Right forelimb (tissue), 1 donor: ENCODE data around the gene STOML1.
"Not testable (repeated sequence)": the region's sequence is repeated elsewhere in the genome, so short reads cannot be mapped to it uniquely, and the experiment has no call there.

ENCODE experiments used
- DNase-seq: peaks from one replicate; pipeline ENCODE4 v3.0.0-alpha.2; 2018

STOML1 gene

GRCh38 chr15:73944161-73945129, 47.6 kb downstream of the STOML1 start:
- DNase-seq, result no peak

- no peak for DNase-seq
Measured at GRCh38 chr15:73942751-73943270, 49.3 kb downstream of the STOML1 start.

- no peak for DNase-seq
Measured at GRCh38 chr15:73941871-73942635, 50.0 kb downstream of the STOML1 start.

- no peak for DNase-seq
Measured at GRCh38 chr15:73941449-73941848, 50.6 kb downstream of the STOML1 start.

- DNase-seq, result no peak
Measured at GRCh38 chr15:73941044-73941443, 51.1 kb downstream of the STOML1 start.

- DNase-seq, result no peak
Measured at GRCh38 chr15:73940061-73940981, 51.8 kb downstream of the STOML1 start.

GRCh38 chr15:73939138-73939537, 53.0 kb downstream of the STOML1 start:
- DNase-seq, result no peak

- not testable (repeated sequence) for DNase-seq
Measured at GRCh38 chr15:73938516-73938915, 53.6 kb downstream of the STOML1 start.

- no peak for DNase-seq
Measured at GRCh38 chr15:73937726-73938125, 54.4 kb downstream of the STOML1 start.

GRCh38 chr15:73937296-73937695, 54.8 kb downstream of the STOML1 start:
- no peak for DNase-seq

GRCh38 chr15:73936588-73937290, 55.4 kb downstream of the STOML1 start:
- no peak for DNase-seq

GRCh38 chr15:73936181-73936580, 55.9 kb downstream of the STOML1 start:
- DNase-seq, result no peak

- no peak for DNase-seq
Measured at GRCh38 chr15:73935547-73935946, 56.5 kb downstream of the STOML1 start.

GRCh38 chr15:73934281-73934680, 57.8 kb downstream of the STOML1 start:
- no peak for DNase-seq

GRCh38 chr15:73932381-73933191, 59.5 kb downstream of the STOML1 start:
- DNase-seq, result no peak

GRCh38 chr15:73931441-73931840, 60.7 kb downstream of the STOML1 start:
- DNase-seq, result no peak

GRCh38 chr15:73930790-73931281, 61.3 kb downstream of the STOML1 start:
- no peak for DNase-seq

- DNase-seq, result no peak
Measured at GRCh38 chr15:73930371-73930770, 61.7 kb downstream of the STOML1 start.

- DNase-seq, result no peak
Measured at GRCh38 chr15:73928971-73929627, 63.0 kb downstream of the STOML1 start.
